IPS-15b (cell line): ENCODE data around the gene ATXN7L2.

Experiments used
- H3K27me3 ChIP-seq: one replicate; pipeline ENCODE4 v1.6.1; 2013; ENCODE audit warnings: low read length; ENCODE audit not compliant: control insufficient read depth, insufficient read depth
- H3K36me3 ChIP-seq: one replicate; pipeline ENCODE4 v1.6.1; 2013; ENCODE audit warnings: low read length; ENCODE audit not compliant: control insufficient read depth, insufficient read depth
- H3K4me1 ChIP-seq: one replicate; pipeline ENCODE4 v1.6.1; 2013; ENCODE audit warnings: mild to moderate bottlenecking, low read length; ENCODE audit not compliant: control insufficient read depth, insufficient read depth
- H3K4me3 ChIP-seq: one replicate; pipeline ENCODE4 v1.5.1; 2013; ENCODE audit warnings: low read depth, low read length
- H3K9ac ChIP-seq: one replicate; pipeline ENCODE4 v1.6.1; 2013; ENCODE audit warnings: low read depth, mild to moderate bottlenecking, low read length
- H3K9me3 ChIP-seq: one replicate; pipeline ENCODE4 v1.6.1; 2013; ENCODE audit warnings: mild to moderate bottlenecking, low read length; ENCODE audit not compliant: control insufficient read depth, insufficient read depth

Gene ATXN7L2

DNA sequence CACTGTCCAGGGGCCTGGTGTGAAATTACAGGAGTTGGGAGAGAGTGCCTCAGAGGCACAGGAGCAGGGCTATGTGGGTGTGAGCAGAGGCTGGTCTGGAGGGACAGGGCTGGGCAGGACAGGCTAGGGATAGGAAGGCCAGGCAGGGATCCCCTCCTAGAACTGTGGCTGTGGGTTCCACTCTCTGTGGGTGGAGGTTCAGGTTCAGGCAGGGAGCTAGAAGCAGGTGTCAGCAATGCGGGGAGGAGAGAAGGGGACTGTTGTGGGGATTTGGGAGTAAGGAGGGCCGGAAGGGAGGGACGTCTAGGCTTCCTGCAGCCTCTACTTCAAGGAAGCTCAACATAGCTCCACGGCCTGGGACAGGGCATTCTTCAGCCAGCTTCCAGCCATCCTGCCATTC lies 47.7 kb downstream of the ATXN7L2 start:
- H3K4me1 ChIP-seq = no peaks in the 10 kb centered on the region
- no peaks in the 10 kb centered on the region for H3K36me3 ChIP-seq
- H3K9ac ChIP-seq = no peak overlapping the region
- H3K27me3 ChIP-seq = no peaks in the 10 kb centered on the region
- no peaks in the 10 kb centered on the region for H3K9me3 ChIP-seq
- H3K4me3 ChIP-seq = no peak overlapping the region

GRCh38 chr1:109531826-109532364 lies 48.2 kb downstream of the ATXN7L2 start:
- H3K27me3 ChIP-seq = no peaks in the 10 kb centered on the region
- no peaks in the 10 kb centered on the region for H3K4me1 ChIP-seq
- H3K36me3 ChIP-seq = no peaks in the 10 kb centered on the region
- no peaks in the 10 kb centered on the region for H3K9me3 ChIP-seq
- no peak overlapping the region for H3K9ac ChIP-seq
- H3K4me3 ChIP-seq = peak overlapping the region; percentile 20

DNA sequence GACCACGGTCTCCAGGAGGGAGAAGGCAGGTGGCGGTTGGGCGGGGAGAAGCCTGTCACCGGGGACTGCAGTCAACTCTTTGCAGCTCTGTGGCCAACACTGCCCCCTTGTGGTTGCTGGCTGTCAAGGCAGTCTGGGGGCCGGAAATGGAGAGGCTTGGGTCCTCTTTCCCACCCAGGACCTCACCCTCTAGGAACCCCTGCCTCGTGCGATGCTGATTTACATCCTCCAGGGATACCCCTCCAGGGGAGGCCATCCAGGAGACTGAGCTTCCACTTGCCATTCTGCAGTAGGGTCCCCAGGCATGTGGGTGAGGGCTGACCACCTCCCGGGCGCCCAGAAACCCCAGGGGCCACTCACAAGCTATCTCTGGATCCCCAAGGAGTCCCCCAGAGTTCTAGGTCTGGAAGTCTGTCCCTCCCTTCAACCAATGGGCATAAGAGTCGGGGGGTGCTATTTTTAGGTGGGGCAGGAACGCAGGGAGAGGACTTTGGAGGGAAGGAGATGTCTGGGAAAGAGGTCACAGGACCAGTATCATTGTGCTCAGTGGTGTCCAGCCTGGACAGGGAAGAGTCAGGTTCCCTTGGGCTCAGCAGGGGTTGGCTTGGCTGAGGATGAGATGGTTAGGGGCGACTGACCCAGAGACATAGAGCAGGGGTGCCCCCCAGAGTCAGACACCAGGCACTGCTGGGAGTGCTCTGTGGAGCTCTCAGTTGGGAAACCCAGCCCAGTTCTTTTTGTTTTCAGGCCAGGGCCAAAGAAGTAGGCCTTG lies 48.8 kb downstream of the ATXN7L2 start:
- no peaks in the 10 kb centered on the region for H3K36me3 ChIP-seq
- H3K27me3 ChIP-seq = no peaks in the 10 kb centered on the region
- H3K4me3 ChIP-seq = peak overlapping the region; percentile 20
- no peak overlapping the region for H3K9ac ChIP-seq
- H3K9me3 ChIP-seq = no peaks in the 10 kb centered on the region
- no peaks in the 10 kb centered on the region for H3K4me1 ChIP-seq

- Histone ChIP-seq H3K27me3 (no peaks in the 10 kb centered on the region), H3K36me3 (no peaks in the 10 kb centered on the region), H3K4me3 (no peak overlapping the region), H3K9me3 (no peaks in the 10 kb centered on the region), H3K9ac (no peak overlapping the region), H3K4me1 (no peaks in the 10 kb centered on the region)
Measured at GRCh38 chr1:109534307-109534858, 50.7 kb downstream of the ATXN7L2 start.

- Histone ChIP-seq H3K9me3 (no peaks in the 10 kb centered on the region), H3K4me3 (no peak overlapping the region), H3K4me1 (peaks cover 4% of the 10 kb centered on the region), H3K9ac (no peak overlapping the region), H3K36me3 (no peaks in the 10 kb centered on the region), H3K27me3 (no peaks in the 10 kb centered on the region)
Measured at GRCh38 chr1:109535481-109535880, 51.8 kb downstream of the ATXN7L2 start.

GRCh38 chr1:109535971-109536491 lies 52.3 kb downstream of the ATXN7L2 start:
- H3K36me3 ChIP-seq = no peaks in the 10 kb centered on the region
- peaks cover 4% of the 10 kb centered on the region for H3K4me1 ChIP-seq
- H3K9me3 ChIP-seq = no peaks in the 10 kb centered on the region
- no peak overlapping the region for H3K9ac ChIP-seq
- no peaks in the 10 kb centered on the region for H3K27me3 ChIP-seq
- no peak overlapping the region for H3K4me3 ChIP-seq

GRCh38 chr1:109537450-109538178 lies 53.9 kb downstream of the ATXN7L2 start:
- H3K9ac ChIP-seq = no peak overlapping the region

GRCh38 chr1:109538827-109539555 lies 55.3 kb downstream of the ATXN7L2 start:
- H3K9me3 ChIP-seq = no peaks in the 10 kb centered on the region
- no peaks in the 10 kb centered on the region for H3K36me3 ChIP-seq
- no peaks in the 10 kb centered on the region for H3K27me3 ChIP-seq
- no peak overlapping the region for H3K4me3 ChIP-seq
- H3K9ac ChIP-seq = no peak overlapping the region
- peaks cover 4% of the 10 kb centered on the region for H3K4me1 ChIP-seq

More at GRCh38 chr1:109537450-109538178, 53.9 kb downstream of the ATXN7L2 start:
- no peaks in the 10 kb centered on the region for H3K36me3 ChIP-seq
- no peaks in the 10 kb centered on the region for H3K27me3 ChIP-seq
- H3K4me1 ChIP-seq = peaks cover 4% of the 10 kb centered on the region
- H3K9me3 ChIP-seq = no peaks in the 10 kb centered on the region
- H3K4me3 ChIP-seq = no peak overlapping the region

GRCh38 chr1:109539676-109540075 lies 56.0 kb downstream of the ATXN7L2 start, which contains the start of gene GPR61:
Gene GPR61, plus strand, starts transcription at chr1:109539872. Its CDS starts 3,151 bp downstream, at chr1:109543023.
- Histone ChIP-seq H3K4me3 (peak within 1 kb of the TSS; percentile 43), H3K9ac (peak within 1 kb of the TSS; percentile 12), H3K4me1 (peaks cover 4% of the 10 kb centered on the region), H3K27me3 (no peaks in the 10 kb centered on the region), H3K9me3 (no peaks in the 10 kb centered on the region), H3K36me3 (no peaks in the 10 kb centered on the region)

GRCh38 chr1:109541102-109541501 lies 57.4 kb downstream of the ATXN7L2 start:
- H3K4me1 ChIP-seq = peaks cover 4% of the 10 kb centered on the region
- no peak overlapping the region for H3K9ac ChIP-seq
- no peak overlapping the region for H3K4me3 ChIP-seq
- H3K27me3 ChIP-seq = no peaks in the 10 kb centered on the region
- H3K36me3 ChIP-seq = no peaks in the 10 kb centered on the region
- H3K9me3 ChIP-seq = no peaks in the 10 kb centered on the region
